ENCODE measurements around the gene MYO3A. TPM values are rescaled to one million over a fixed set of nuclear protein-coding genes. Genes with fewer than 3 reads are reported as not detected.

MYO3A gene
- total and polyA plus RNA-seq, 2 donors (not counting 1 experiment from before 2014, with no cell fraction given) = 0.27 to 1.4 TPM

DNA sequence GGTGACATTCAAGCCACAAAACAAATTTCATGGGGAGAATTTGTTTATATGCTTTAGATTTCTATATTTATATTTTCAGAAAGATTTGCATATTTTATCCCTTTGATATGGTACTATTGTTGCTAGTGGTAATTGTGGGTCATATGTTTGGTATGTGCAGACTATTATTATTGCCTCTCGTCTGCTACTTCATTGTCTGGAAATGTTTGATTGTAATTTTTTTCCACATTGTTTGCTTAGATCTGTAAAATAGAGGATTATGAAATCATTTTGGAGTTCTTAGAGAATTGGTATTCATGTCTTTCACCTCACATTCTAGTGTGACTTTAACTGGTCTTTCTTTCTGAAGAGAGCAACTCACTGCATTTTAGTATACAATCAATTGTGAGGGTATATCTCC, 44.7 kb downstream of the MYO3A start:
- WGBS (ENCODE audit: insufficient coverage) = 80% methylated on average over 1 of the region's 1 CpG
- Mint-ChIP-seq H3K4me3 (no peak overlapping the region), H3K4me1 (no peaks in the 10 kb centered on the region), H3K9me3 (ENCODE audit: insufficient read depth) (no peaks in the 10 kb centered on the region), H3K27me3 (peaks cover 14% of the 10 kb centered on the region), H3K27ac (no peak overlapping the region)
- Histone ChIP-seq H3K27me3 (replicated peaks in 1 of 4; ENCODE audit: control extremely low read depth in 1 of 4, control insufficient read depth in 3 of 4, insufficient read depth in 4 of 4, low read length in 3 of 4) (no peaks in the 10 kb centered on the region), H3K4me2 (replicated peaks; ENCODE audit: low read depth, low read length, poor library complexity, severe bottlenecking) (no peak overlapping the region), H3K9me3 (ENCODE audit: control extremely low read depth in 1 of 3, control insufficient read depth in 2 of 3, insufficient read depth in 1 of 3, low read length in 2 of 3) (peaks cover 0 to 5% (median 0%) of the 10 kb centered on the region in 3 donors), H2AFZ (ENCODE audit: insufficient read depth, low read depth, low read length, poor library complexity, severe bottlenecking) (no peak overlapping the region), H3K27ac (ENCODE audit: low read length in 2 of 2) (no peak overlapping the region), H3K4me3 (ENCODE audit: control extremely low read depth in 1 of 5, extremely low read depth in 1 of 5, insufficient read depth in 1 of 5, low read depth in 2 of 5, low read length in 4 of 5) (no peak overlapping the region), H3K36me3 (replicated peaks in 1 of 2; ENCODE audit: control extremely low read depth in 1 of 2, control insufficient read depth in 1 of 2, extremely low read depth in 1 of 2, insufficient read depth in 2 of 2, low read length in 1 of 2) (no peaks in the 10 kb centered on the region), H3K4me1 (ENCODE audit: control insufficient read depth in 2 of 2, insufficient read depth in 2 of 2, low read length in 2 of 2) (no peaks in the 10 kb centered on the region), H3K9ac (ENCODE audit: low read length) (no peak overlapping the region), H3K79me2 (ENCODE audit: control insufficient read depth, insufficient read depth, low read length) (no peaks in the 10 kb centered on the region), H4K20me1 (ENCODE audit: control insufficient read depth, insufficient read depth, low read length, poor library complexity, severe bottlenecking) (no peaks in the 10 kb centered on the region)
- intact Hi-C loops (cut with micrococcal nuclease) = no loop called here
- no peak for ATAC-seq (ENCODE audit: low read depth)
- no peak for DNase-seq
- no peak for TF ChIP-seq EZH2 (IDR thresholded peaks at IDR 0.05; ENCODE audit: borderline replicate concordance, insufficient read depth, low read depth, low read length, poor library complexity, severe bottlenecking)
- TF ChIP-seq, protein P1, sequence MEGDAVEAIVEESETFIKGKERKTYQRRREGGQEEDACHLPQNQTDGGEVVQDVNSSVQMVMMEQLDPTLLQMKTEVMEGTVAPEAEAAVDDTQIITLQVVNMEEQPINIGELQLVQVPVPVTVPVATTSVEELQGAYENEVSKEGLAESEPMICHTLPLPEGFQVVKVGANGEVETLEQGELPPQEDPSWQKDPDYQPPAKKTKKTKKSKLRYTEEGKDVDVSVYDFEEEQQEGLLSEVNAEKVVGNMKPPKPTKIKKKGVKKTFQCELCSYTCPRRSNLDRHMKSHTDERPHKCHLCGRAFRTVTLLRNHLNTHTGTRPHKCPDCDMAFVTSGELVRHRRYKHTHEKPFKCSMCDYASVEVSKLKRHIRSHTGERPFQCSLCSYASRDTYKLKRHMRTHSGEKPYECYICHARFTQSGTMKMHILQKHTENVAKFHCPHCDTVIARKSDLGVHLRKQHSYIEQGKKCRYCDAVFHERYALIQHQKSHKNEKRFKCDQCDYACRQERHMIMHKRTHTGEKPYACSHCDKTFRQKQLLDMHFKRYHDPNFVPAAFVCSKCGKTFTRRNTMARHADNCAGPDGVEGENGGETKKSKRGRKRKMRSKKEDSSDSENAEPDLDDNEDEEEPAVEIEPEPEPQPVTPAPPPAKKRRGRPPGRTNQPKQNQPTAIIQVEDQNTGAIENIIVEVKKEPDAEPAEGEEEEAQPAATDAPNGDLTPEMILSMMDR (IDR thresholded peaks at IDR 0.05) = no peak
- ChIA-PET POLR2A (no interaction called here), CTCF (no interaction called here)

DNA sequence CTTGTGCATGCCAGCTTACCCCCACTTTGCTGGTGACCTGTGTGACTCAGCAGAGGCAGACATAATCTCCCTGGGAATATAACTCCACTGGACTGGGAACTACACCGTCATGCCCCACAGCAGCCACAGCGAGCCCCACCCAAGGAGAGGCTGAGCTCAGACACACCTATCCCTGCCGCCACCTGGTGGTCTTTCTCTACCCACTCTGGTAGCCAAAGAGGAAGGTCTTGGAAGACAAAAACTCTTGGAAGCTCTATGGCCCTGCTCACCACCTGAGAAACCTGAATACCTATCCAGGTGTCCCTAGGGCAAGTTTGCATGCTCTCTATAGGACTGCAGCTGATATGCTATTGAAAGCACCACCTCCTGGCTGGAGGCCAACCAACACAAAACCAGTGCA, 48.1 kb downstream of the MYO3A start:
- Mint-ChIP-seq H3K4me3 (no peak overlapping the region), H3K27ac (no peak overlapping the region), H3K4me1 (no peaks in the 10 kb centered on the region), H3K9me3 (ENCODE audit: insufficient read depth) (no peaks in the 10 kb centered on the region), H3K27me3 (peaks cover 12% of the 10 kb centered on the region)
- 94% methylated on average over 3 of the region's 3 CpGs for WGBS (ENCODE audit: insufficient coverage)
- H3K4me2 ChIP-seq (replicated peaks; ENCODE audit: low read depth, low read length, poor library complexity, severe bottlenecking) = no peak overlapping the region
- H3K9me3 ChIP-seq (ENCODE audit: control extremely low read depth in 1 of 3, control insufficient read depth in 2 of 3, insufficient read depth in 1 of 3, low read length in 2 of 3) = peaks cover 0 to 5% (median 0%) of the 10 kb centered on the region in 3 donors
- H4K20me1 ChIP-seq (ENCODE audit: control insufficient read depth, insufficient read depth, low read length, poor library complexity, severe bottlenecking) = no peaks in the 10 kb centered on the region
- H2AFZ ChIP-seq (ENCODE audit: insufficient read depth, low read depth, low read length, poor library complexity, severe bottlenecking) = no peak overlapping the region
- H3K4me1 ChIP-seq (ENCODE audit: control insufficient read depth in 2 of 2, insufficient read depth in 2 of 2, low read length in 2 of 2) = no peaks in the 10 kb centered on the region
- DNase-seq (no peak), ATAC-seq (ENCODE audit: low read depth) (no peak)
- H3K36me3 ChIP-seq (replicated peaks in 1 of 2; ENCODE audit: control extremely low read depth in 1 of 2, control insufficient read depth in 1 of 2, extremely low read depth in 1 of 2, insufficient read depth in 2 of 2, low read length in 1 of 2) = no peaks in the 10 kb centered on the region
- H3K27me3 ChIP-seq (replicated peaks in 1 of 4; ENCODE audit: control extremely low read depth in 1 of 4, control insufficient read depth in 3 of 4, insufficient read depth in 4 of 4, low read length in 3 of 4) = no peaks in the 10 kb centered on the region
- no peak overlapping the region for H3K4me3 ChIP-seq (ENCODE audit: control extremely low read depth in 1 of 5, extremely low read depth in 1 of 5, insufficient read depth in 1 of 5, low read depth in 2 of 5, low read length in 4 of 5)
- no peak overlapping the region for H3K9ac ChIP-seq (ENCODE audit: low read length)
- TF ChIP-seq, protein P1 (IDR thresholded peaks at IDR 0.05) = no peak
- no peak for TF ChIP-seq EZH2 (IDR thresholded peaks at IDR 0.05; ENCODE audit: borderline replicate concordance, insufficient read depth, low read depth, low read length, poor library complexity, severe bottlenecking)
- POLR2A ChIA-PET = no interaction called here
- intact Hi-C loops (cut with micrococcal nuclease) = no loop called here
- no peak overlapping the region for H3K27ac ChIP-seq (ENCODE audit: low read length in 2 of 2)
- H3K79me2 ChIP-seq (ENCODE audit: control insufficient read depth, insufficient read depth, low read length) = no peaks in the 10 kb centered on the region
- CTCF ChIA-PET = interaction anchor here (1.4 kb wide), 1 partner anchor 107 kb away, joined by 7 read pairs; no protein-coding TSS in a partner anchor

Measured in B cell (primary cell).